Dedifferentiated amniotic fluid mesenchymal stem cell (primary cell): ENCODE results near the gene DGKH.
A peak's percentile ranks its signal among the peaks of the same experiment; 100 is the strongest.
"Not testable (repeated sequence)": the region's sequence is repeated elsewhere in the genome, so short reads cannot be mapped to it uniquely, and the experiment has no call there.

Source experiments
- DNase-seq: peaks from one replicate; pipeline ENCODE4 v3.0.0-alpha.2; 2016; ENCODE audit errors: extremely low spot score

DGKH gene

GRCh38 chr13:42110410-42111155 lies 62.1 kb downstream of the DGKH start:
- peak; percentile 80 for DNase-seq

- no peak for DNase-seq
These were observed 64.4 kb downstream of the DGKH start for GRCh38 chr13:42112864-42113263.

- DNase-seq = no peak
These were observed 65.0 kb downstream of the DGKH start for GRCh38 chr13:42113478-42113877.

- DNase-seq = no peak
These were observed 65.8 kb downstream of the DGKH start for GRCh38 chr13:42114278-42114677.

- DNase-seq = no peak
These were observed 66.5 kb downstream of the DGKH start for GRCh38 chr13:42114912-42115311.

GRCh38 chr13:42116225-42116624 lies 67.8 kb downstream of the DGKH start:
- no peak for DNase-seq

- DNase-seq = no peak
These were observed 70.6 kb downstream of the DGKH start for GRCh38 chr13:42119041-42119440.

GRCh38 chr13:42119875-42120274 lies 71.4 kb downstream of the DGKH start:
- no peak for DNase-seq

GRCh38 chr13:42123600-42123999 lies 75.2 kb downstream of the DGKH start:
- no peak for DNase-seq

GRCh38 chr13:42125046-42125445 lies 76.6 kb downstream of the DGKH start:
- DNase-seq = no peak

- no peak for DNase-seq
These were observed 78.6 kb downstream of the DGKH start for GRCh38 chr13:42127047-42127446.

GRCh38 chr13:42129033-42129432 lies 80.6 kb downstream of the DGKH start:
- no peak for DNase-seq

- DNase-seq = no peak
These were observed 88.1 kb downstream of the DGKH start for GRCh38 chr13:42136518-42136917.

- DNase-seq = no peak
These were observed 89.5 kb downstream of the DGKH start for GRCh38 chr13:42137856-42138537.

- no peak for DNase-seq
These were observed 92.0 kb downstream of the DGKH start for GRCh38 chr13:42140494-42140893.

GRCh38 chr13:42141052-42141451 lies 92.6 kb downstream of the DGKH start:
- not testable (repeated sequence) for DNase-seq

- no peak for DNase-seq
These were observed 97.9 kb downstream of the DGKH start for GRCh38 chr13:42146359-42146758.

- no peak for DNase-seq
These were observed 100.1 kb downstream of the DGKH start for GRCh38 chr13:42148538-42148937.

GRCh38 chr13:42149136-42149535 lies 100.7 kb downstream of the DGKH start:
- no peak for DNase-seq

GRCh38 chr13:42151781-42152180 lies 103.3 kb downstream of the DGKH start:
- DNase-seq = no peak

- no peak for DNase-seq
These were observed 104.0 kb downstream of the DGKH start for GRCh38 chr13:42152495-42152894.

- DNase-seq = no peak
These were observed 105.0 kb downstream of the DGKH start for GRCh38 chr13:42153199-42154113.
